Measurements from ENCODE around the gene SHC2.
"Not testable (repeated sequence)": the region's sequence is repeated elsewhere in the genome, so short reads cannot be mapped to it uniquely, and the experiment has no call there.

Gene SHC2

DNA sequence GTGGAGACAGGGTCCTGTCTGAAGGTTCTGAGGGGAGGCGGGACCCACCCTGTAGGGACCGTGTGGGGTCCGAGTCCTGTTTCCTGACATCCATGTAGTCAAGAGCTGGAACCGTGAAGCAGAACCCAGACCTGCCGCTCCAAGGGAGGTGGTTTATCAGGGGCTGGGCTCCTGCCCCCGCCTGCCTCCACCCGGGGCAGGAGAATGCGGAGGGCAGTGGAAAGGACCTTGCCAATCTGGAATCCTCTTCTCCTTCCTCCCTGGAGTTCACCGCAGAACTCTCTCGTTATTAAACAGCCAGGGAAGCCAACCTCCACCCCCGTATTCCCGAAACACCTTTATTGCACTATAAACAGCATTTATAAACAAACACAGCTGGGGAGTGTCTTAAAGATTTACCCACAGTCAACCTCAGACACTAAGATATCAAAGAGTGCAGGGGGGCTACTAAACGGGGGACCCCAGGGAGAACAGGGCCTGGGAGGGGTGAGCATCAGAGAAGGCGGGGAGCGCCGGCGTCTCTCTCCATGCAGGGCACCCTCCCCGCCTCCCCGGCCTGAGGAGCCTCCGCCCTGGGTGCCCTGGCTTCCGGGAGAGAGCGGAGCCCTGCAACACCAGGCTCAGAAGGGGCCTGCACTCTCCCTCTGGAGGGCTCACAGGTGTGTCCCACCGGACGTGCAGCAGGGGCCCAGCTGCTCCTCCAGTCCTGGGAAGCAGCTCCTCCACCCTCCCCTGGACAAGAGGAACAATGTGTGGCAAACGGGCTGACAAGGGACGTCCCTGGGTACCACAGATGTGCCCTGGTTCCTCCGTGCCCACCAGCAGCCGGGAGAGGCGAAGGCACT is 55.5 kb downstream of the SHC2 start:
- no peak for DNase-seq

DNA sequence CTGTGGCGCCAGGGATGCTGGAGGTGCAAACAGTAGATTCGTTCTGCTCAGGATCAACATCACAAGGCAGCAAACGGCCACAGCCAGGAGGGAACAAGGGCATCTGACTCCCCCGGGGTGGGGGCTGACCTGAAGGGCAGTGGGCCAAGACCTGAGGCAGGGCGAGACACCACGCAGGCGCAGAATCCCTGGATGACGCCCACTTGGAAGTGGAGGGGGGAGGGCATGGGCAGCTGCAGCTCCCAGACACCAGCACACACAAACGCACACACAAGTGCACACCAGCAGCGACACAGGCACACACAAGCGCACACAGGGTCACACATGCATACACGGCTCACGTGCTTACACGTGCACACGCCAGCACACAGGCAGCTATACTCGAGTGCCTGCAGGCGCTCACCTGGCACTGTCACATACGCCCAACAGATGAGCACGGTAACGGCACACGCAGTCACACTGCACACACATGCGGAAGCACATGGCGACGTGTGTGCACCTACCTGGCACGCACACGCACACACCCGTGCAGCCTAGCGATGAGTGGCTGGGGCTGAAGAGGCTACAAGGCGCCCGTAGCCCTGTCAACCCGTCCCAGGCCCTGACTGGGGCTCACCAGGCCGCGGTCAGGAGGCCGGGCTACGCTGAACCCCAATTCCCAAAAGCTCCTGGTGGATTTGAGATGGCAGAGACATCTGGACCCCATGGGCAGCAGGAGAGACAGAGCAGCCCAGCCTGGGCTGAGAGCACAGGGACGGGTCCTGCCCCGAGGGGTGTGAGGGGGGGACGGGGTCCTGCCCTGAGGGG is 57.4 kb downstream of the SHC2 start:
- DNase-seq, result no peak

DNA sequence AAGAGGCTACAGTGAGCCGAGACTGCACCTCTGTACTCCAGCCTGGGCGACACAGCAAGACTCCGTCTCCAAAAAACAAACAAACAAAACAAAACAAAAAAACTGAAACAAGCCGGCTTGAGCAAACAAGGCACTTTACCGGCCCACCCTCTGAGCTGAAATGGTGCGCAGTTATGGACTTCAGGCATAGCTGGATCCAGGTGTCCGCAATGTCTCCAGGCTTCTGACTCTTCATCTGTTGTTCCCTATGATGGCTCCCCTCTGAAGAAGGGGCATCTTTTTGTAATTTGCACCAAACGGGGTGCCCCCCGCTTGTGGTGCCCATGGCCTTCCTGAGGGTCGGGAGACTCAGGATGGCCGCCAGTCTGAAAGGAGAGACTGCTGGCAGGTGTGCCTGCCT is 58.0 kb downstream of the SHC2 start:
- DNase-seq, result no peak

DNA sequence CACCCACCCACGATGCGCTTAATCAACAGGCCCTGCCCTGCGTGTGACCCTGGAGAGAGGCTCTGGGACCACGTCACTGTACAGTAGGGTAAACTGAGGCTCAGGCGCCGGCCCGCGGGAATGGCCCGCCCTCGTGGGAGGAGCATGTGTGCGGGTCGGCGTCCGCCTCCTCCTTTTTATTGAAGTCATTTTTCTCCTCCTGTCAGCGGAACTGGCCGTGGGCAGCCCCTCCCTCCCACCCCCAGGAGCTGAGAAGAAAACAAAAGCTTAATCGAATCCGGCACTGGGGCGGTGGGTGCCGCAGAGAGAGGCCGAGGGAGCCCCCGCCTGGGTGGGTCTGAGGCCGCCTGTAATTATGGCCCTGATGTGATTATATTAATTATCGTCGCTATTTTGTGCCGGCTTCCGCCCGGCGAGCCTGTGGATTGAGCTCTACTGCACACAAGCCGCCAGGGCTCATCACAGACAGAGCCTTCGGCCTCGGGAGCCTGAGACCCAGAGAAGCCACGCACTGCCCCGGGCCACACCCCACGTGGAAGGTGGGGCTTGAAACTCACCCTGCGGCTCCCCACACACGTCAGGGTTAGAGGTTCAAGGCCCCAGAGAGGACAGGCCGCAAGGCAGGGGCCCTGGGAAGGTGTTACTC is 58.8 kb downstream of the SHC2 start:
- no peak for DNase-seq

DNA sequence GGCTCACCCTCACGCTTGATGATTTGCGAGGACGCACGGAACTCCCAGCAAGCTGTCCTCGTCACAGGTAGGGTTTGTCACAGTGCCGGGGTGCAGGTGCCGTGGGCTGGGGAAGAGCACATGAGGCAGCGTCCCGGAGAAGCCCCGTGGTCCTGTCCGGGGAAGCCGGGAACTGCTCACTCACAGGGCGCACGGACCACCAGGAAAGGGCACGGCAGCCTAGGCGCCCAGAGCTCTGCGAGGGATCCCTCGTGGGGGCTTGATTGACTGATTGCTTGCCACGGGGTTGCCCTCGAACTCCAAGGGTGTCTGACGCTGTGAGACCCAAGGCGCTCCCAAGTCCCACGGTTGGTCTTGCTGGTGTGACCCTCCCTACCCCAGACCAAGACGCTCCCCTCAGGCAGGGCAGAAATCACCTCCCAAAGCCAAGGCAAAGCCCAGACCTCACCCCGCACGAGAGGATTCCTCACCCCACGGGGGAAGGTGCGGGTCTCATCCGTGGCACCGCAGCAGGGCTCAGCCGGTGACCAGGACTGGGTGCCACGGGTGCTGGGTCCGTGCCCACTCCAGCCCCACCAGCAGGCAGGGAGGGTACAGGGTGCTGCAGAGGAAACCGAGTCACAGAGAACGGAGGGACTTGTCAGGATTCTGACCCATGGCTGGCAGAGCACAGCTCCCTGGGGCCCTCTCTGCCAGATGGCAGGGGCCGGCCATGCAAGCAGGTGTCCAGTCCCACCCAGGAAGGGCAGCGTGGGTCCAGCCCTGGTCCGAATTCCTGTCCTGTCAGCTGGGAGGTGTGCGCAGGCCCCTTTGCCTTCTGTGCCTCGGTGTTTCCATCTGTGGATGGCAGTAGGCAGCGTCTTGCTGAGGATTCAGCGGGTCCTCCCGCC is 59.6 kb downstream of the SHC2 start:
- no peak for DNase-seq

DNA sequence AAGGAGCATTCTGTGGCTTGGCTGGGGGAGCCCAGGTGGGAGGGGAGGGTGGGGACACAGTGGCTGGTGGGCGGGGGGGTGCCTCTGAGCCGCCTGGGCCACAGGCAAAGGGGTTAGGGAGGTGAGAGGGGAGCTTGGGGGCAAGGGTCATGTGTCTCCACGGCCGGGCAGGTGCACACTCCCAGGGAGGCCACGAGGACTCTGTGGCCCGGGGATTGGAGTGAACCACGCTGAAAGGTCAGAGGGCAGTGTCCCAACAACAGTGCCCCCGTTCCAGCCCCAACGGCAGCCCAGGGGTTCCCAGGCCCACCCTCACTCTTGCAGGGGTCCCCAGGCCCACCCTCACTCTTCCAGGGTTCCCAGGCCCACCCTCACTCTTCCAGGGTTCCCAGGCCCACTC is 61.5 kb downstream of the SHC2 start:
- DNase-seq, result no peak

DNA sequence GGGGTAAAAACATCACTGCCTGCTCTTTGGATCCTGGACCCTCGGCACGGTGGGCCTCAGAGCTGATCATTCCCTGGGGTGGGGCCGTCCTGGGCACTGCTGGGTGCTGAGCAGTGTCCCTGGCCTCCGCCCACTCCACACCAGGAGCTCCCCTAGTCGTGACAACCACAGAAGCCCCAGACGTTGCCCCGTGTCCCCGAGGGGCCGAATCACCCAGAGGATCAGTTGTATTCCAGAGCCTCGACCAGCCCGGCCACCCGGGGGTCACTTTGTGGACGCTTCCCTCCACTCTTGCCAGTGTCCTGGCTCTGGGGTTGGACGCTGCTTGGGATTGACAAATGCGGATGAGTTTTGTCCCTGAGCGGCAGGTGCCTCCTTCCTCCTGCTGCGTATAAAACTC is 62.1 kb downstream of the SHC2 start:
- DNase-seq, result no peak

DNA sequence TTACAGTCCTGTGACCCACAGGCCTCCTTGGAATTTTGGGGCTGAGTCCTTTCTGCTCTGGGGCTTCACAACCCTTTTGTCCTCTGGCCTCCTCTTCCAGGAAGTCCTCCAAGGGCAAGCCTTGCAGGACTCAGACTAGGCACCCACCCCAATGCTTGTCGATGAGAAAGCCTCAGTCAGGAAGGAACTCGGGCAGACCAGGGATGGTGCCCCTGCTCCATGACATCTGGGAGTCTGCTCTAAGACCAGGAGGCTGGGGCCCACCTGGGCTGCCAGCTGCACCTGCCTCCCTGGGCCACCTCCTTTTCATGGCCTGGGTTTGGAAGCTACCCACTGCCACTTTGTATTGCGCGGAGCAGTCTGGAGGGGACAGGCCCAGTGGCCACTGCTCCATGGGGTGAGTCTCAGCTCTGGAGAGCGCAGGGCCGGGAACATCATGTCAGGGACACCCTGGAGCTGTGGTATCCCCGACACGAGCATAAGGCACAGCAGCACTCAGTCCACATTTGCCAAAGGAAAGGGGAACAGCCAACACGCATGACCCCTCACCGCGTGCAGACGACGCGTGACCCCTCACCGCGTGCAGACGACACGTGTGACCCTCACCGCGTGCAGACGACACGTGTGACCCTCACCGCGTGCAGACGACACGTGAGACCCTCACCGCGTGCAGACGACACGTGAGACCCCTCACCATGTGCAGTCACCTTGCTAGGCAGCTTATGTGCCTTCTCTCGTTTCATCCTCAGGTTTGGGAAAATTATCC is 62.7 kb downstream of the SHC2 start:
- no peak for DNase-seq

DNA sequence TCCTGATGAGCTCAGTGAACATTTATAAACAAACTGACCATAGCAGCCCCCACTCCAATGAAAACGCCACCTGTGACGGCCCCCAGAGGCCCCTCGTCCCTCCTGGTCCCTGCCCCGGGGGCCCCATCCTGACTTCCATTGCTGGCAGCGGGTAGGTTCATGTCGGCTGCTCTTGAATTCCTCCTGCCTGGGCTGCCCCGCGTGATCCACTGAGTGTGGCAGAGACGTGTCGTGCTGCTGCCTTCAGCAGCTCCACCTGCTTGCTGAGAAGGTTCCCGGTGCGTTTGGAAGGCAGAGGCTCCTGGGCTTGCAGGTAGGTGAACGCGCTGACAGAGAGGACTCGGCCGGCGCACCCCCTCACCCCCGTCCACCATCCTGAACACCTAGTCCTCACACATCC is 63.5 kb downstream of the SHC2 start:
- DNase-seq, result no peak

DNA sequence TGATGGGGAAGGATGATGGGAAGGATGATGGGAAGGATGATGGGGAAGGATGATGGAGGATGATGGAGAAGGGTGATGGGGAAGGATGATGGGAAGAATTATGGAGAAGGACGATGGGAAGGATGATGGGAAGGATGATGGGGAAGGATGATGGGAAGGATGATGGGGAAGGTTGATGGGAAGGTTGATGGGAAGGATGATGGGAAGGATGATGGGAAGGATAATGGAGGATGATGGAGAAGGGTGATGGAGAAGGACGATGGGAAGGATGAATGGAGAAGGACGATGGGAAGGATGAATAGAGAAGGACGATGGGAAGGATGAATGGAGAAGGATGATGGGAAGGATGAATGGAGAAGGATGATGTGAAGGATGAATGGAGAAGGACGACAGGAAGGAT is 65.4 kb downstream of the SHC2 start:
- DNase-seq, result no peak

DNA sequence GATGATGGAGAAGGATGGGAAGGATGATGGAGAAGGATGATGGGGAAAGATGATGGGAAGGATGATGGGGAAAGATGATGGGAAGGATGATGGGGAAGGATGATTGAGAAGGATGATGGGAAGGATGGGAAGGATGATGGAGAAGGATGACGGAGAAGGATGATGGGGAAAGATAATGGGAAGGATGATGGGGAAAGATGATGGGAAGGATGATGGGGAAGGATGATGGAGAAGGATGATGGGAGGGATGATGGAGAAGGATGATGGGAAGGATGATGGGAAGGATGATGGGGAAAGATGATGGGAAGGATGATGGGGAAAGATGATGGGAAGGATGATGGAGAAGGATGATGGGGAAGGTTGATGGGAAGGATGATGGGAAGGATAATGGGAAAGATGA is 66.0 kb downstream of the SHC2 start:
- DNase-seq, result not testable (repeated sequence)

DNA sequence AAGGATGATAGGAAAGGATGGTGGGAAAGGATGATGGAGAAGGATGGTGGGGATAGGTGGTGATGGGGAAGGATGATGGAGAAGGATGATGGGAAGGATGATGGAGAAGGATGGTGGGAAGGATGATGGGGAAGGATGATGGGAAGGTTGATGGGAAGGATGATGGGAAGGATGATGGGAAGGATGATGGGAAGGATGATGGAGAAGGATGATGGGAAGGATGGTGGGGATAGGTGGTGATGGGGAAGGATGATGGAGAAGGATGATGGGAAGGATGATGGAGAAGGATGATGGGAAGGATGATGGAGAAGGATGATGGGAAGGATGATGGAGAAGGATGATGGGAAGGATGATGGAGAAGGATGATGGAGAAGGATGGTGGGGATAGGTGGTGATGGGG is 67.3 kb downstream of the SHC2 start:
- not testable (repeated sequence) for DNase-seq

DNA sequence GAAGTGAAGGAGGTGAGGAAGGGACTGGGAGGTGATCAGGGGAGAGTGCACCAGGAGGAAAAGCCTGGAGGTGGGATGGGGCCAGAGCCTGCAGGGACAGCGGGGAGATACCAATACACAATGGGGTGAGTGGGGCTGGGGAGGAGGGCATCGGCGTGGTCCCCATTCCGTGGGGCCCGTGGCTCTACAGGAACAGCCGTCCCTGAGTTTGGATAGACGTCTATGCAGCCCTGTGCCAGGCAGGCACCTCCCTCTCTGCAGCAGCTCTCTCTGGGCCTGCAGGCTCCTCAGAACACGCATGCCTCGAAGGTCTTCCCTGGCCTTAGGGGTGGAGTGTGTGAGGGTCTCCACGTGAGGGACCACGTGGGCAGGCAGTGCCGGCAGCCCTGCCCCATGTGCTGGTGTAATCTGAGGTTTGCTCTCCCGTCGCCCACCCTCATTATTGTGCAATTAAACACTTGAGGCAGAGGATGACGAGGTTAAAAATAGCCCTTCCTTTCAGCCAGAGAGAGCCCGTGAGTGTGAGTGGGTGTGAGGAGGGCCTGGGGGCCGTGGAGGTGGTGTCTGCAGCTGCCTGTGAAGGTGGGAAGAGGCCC is 68.4 kb downstream of the SHC2 start:
- no peak for DNase-seq

DNA sequence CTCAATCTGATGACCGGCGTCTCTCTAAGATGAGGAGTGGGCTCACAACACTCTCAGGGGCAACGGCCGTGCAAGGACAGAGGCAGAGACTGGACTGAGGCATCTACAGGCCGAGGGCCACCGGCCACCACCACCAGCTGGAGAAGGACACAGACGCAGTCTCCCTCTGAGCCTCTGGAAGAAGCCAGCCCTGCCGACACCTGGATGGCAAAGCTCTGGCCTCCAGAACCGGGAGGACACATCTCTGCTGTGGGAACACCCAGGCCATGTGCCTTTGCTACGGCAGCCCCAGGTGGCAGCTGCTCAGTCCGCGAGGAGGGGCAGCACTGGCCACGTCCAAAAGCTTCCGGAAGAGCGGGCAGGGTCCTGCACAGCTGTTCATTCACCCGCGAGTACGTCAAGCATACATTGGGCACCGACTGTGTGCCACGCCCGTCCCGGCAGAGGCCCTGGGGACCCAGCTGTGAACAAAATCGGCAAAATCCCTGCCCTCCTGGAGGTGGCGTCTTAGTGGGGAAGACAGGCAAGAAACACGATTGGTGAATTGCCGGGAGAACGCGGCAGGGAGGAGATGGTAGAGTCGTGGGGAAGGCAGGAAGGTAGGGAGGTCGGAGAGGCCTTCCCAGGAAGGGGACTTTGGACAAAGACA is 69.0 kb downstream of the SHC2 start:
- no peak for DNase-seq

DNA sequence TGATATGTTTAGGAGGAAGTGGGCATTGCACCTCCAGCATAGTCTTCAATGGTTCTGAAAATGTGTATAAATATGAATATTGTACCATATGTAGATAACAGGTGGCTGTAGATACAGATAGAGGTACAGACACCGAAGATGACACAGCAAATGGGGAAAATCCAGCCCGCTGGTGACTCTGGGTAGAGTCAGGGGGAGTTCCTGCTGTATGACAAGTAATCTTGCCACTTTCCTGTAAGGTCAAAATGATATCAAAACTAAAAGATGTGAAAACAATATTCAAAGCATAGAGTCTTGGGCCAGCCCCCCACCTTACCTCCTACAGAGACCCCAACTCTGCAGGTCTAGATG is 69.7 kb downstream of the SHC2 start:
- DNase-seq, result no peak

DNA sequence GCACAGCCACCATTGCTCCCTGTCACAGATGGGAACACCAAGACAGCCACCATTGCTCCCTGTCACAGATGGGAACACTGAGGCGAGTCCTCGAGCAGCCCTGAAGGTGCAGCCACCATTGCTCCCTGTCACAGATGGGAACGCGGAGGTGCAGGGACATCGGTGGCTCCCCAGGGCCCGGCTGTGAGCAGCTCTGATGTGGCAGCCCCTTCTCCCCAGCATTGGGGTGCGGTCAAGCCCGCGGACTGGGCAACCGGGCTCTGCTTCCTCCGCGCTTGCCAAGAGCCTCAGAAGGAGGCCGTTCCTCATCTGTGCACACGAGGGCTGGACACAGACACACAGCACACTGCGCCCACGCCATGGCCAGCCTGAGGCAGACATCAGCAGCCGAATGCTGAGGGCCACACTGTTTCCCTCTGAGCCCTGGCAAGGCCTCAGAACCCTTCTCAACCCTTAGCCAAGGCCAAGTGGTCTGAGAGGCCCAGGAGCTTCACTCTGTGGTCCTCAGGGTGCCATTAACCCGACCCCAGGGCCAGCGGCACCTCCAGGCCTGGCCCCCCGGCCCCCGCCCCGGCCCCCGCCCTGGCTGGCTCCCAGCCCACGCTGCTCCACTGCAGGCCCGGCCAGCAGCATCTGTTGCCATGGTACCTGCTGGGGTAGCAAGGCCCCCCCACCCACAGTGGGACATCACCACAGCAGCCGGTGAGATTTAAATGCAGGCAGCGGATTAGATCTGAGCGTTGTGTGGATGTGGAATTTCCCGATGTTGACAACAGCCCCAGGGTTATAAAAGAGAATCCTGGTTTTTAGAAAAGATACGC is 70.2 kb downstream of the SHC2 start:
- DNase-seq, result no peak

DNA sequence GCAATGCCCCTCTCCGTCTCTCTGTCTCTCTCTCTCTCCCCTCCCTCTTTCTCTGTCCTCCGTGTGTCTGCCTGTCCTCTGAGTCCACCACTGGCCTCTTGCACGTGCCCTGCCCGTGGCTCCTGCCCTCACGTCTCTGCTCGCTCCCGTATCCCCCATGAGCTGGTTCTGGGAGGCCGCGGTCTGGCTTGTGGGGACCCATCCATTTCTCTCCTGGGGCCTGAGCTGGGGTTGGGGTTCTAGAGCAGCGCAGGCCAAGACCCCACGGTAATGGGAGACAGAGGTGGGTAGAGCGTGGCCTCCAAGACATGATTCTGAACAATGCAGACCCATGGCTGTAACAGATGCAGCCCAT is 70.9 kb downstream of the SHC2 start:
- no peak for DNase-seq

DNA sequence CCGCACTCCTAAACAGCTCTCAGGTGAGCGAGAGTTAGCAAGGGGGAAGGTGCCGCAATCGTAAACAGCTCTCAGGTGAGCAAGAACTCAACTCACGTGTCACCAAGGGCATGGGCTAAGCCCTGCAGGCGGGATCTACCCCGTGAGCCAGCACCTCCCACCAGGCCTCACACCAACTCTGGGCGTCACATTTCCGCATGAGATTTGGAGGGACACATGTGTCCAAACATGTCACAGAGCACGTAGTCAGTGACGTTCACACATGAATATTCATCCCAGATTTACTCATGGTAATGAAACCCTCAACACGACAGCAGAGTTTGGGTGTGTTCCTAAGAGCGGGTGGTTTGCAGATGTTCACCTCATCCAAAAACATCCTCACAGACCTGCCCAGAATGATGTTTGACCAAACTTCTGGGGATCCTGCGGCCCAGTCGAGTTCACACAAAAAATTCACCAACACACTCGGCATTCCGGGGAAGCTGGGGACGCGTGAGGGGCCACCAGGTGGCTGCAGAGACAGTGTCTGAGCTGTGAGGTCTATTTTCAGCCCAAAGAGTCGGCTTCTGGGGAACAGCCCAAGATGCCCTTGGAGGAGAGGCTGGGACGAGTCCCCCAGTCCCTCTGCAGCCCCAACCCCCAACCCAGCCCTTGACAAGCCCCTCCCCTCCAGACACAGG is 71.4 kb downstream of the SHC2 start:
- no peak for DNase-seq

DNA sequence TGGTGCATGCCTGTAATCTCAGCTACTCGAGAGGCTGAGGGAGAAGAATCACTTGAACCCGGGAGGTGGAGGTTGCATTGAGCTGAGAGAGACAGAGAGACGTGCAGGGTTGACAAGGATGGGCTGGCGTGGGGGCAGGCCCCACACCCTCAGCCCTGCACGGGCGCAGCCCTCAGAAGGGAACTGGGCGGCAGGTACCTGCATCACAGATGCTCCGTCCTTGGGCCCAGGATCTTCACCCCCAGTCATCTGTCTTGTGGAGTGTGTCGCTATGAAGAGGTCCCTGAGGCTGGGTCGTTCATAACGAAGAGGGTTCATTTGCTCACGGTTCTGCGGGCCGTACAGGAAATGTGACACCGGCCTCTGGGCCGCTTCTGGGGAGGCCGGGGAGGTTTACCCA is 72.1 kb downstream of the SHC2 start:
- DNase-seq, result no peak

DNA sequence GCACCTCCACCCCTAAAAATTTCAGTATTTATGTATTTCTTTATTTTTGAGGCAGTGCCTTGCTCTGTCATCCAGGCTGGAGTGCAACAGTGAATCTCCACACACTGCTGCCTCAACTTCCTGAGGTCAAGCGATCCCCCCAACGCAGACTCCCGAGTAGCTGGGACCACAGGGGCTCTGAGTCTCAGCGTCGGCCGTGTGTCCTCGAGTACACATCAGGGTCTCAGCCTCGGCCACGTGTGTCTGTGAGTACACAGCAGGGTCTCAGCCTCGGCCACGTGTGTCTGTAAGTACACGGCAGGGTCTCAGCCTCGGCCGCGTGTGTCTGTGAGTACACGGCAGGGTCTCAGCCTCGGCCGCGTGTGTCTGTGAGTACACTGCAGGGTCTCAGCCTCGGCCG is 73.1 kb downstream of the SHC2 start:
- DNase-seq, result no peak
